Activated gamma-delta T cell treated with anti-CD3 and anti-CD28 coated beads, Interleukin-2, amount 50 U/mL, for 16 hours (primary cell): ENCODE data around the gene IMMP2L.

Experiments
- DNase-seq: peaks from one replicate; pipeline ENCODE4 v3.0.0-alpha.2; 2020; ENCODE audit warnings: low read depth

Gene IMMP2L

DNA sequence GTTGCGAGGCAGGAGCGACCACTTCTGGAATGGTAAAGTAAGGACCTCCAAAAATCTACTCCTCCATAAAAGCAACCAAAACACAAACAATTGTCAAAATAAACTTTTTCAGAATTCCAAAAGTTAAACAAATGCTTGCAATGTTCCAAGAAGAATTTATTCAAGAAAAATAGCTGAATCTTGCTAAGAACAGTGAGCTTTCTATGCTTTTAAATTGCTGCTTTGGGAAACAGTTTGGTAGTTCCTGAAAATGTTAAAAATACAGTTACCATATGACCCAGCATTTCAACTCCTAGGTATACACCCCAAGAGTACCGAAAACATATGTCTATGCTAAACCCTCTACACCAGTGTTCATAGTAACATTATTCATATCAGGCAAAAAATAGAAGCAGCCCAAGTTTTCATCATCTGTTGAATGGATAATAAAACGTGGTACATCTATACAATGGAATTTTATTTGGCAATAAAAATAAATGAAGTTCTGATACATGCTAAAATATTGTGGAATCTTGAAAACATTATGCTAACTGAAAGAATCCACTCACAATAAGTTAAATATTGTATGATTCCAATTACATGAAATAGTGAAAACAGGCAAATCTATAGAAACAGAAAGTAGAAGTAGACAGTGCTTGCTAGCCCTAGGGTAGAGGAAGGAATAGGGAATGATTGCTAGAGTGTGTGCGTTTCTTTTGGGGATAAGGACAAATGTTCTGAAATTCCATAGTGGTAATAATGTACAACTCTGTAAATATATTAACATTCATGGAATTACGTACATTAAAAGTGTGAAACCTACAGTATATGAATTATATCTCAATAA, 414.4 kb downstream of the IMMP2L start:
- DNase-seq, result no peak

- no peak for DNase-seq
These were observed 416.2 kb downstream of the IMMP2L start for GRCh38 chr7:111146136-111146535.

- no peak for DNase-seq
These were observed 416.8 kb downstream of the IMMP2L start for GRCh38 chr7:111145472-111145871.

GRCh38 chr7:111140091-111140865, 422.0 kb downstream of the IMMP2L start:
- no peak for DNase-seq

- no peak for DNase-seq
These were observed 423.7 kb downstream of the IMMP2L start for GRCh38 chr7:111138586-111138985.

- peak; percentile 17 for DNase-seq
These were observed 424.1 kb downstream of the IMMP2L start for GRCh38 chr7:111138193-111138569.

- no peak for DNase-seq
These were observed 424.7 kb downstream of the IMMP2L start for GRCh38 chr7:111137296-111138192.

DNA sequence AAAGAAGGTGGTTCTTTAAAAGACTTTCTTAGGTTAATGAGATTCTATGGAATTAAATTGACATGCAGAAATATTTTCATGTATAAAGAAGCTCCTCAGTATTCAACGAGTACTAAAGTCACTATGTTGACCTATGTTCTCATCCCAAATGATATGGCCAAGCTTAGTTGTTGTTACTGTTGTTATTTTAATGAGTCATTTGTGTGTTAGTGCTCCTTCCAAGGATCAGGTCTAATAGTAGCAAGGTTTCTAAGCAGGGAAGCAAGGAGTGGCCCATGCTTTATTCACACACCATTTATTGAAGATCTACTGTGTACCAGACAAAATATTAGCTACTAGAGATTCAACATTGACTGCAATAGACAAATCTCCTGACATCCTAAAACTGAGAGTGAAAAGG, 429.5 kb downstream of the IMMP2L start:
- no peak for DNase-seq

DNA sequence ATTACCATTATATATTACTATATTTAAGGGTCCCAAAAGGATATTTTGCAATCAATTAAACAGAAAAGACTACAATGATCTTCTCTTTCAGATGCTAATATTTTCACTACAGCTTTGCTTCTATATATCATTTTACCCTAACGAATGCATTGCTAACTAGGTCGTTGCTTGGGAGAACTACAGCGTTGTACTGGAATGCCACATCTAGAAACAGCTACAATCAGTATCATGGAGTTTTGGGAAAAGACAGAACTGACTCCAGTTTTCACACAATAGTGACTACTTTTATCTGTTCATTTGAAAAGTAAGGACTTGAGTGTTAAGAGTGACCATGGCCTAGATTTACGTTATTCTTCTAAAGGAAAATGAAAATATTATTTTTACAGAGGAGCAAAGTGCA, 432.9 kb downstream of the IMMP2L start:
- DNase-seq, result no peak

- no peak for DNase-seq
These were observed 435.3 kb downstream of the IMMP2L start for GRCh38 chr7:111126987-111127386.

GRCh38 chr7:111115966-111116365, 446.3 kb downstream of the IMMP2L start:
- DNase-seq, result no peak

- no peak for DNase-seq
These were observed 448.9 kb downstream of the IMMP2L start for GRCh38 chr7:111113263-111114017.

- no peak for DNase-seq
These were observed 449.9 kb downstream of the IMMP2L start for GRCh38 chr7:111112439-111112838.

DNA sequence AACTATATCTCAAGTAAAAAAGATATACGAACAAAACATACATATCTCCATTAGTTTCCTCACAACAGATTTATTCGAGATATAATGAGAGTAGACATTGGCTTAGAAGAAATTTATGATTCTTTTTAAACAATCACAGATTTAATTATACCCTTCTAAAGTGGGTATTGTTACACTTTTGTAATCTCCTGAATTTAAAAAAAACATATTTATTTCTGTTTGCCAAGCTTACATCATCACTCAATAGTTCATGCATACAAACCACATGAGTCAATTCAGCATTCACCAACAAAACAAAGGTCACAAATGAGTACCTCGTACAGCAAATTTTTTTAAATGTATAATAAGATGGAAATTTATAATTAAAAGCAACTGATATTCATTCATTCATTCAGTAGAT, 453.8 kb downstream of the IMMP2L start:
- no peak for DNase-seq

DNA sequence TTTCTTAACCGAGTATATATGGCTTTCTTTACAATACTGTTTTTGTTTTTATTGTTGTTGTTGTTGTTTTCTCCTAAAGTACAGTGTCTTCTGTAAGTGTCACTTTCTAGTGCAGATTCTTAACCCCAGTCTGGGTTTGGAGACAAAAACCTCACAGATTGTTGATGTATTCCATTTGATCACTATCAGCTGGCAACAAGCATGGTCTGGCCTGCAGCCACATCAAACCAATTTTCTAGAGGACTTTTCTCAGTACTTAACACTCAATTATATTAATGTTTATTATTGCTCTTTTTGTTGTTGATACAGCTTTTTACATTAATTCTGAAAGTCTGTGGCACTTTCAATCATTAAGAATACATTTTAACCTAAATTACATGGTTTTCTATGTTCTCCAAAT, 454.3 kb downstream of the IMMP2L start:
- no peak for DNase-seq

DNA sequence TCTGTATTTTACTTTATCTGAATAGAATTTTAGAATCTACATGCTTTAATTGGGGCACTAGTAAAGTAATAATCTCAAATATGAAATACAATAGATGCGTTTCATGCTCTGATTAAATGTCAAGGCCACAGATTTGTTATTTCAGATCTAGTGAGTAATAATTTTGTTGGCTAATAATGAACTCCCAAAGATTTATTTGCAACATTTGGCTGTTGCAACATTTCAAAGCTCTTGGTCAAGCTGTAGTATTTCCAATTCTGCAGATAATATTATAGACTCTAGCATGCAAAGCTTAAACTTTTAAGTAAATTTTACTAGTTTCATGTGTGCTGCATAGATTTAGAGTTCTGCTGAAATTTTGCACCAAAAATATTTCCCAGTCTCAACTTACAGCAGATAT, 454.7 kb downstream of the IMMP2L start:
- no peak for DNase-seq

DNA sequence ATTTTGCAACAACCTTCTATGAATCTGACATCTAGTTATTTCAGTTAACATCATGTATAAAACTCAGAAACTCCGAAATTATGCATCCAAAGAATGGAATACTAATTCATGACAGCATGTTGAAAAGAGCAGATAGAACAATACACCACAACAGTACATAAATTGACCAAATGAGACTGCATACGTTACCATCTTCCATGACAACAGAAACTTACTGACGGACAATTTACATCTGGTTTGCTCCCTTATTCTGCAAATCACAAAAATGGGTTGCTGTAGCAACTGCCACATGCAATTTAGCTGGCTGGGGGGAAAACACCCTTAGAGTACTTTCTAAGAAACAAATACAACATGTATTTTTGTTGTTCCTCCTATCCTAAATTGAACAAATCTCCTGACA, 457.0 kb downstream of the IMMP2L start:
- DNase-seq, result no peak

GRCh38 chr7:111104710-111105109, 457.6 kb downstream of the IMMP2L start:
- no peak for DNase-seq

- DNase-seq, result no peak
These were observed 458.5 kb downstream of the IMMP2L start for GRCh38 chr7:111103678-111104274.

DNA sequence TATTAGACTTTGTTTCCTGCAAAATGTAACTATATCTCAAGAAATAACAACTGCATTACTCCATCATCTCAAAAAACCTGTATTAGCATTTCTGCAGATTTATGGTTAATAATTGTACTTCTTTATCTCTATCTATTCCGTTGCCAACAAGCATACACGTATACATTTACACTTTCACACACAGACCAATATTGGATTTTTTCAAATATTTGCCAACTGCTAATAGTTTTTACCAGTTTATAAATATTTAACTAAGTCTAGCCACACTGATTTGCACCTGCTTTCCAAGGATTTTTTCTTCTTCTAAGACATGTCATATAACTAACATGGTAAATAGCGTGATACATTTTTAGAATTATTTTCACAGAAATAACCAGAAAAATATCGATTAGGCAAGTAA, 459.2 kb downstream of the IMMP2L start:
- DNase-seq, result no peak
